ENCODE results near the gene NACC2.

NACC2 gene

DNA sequence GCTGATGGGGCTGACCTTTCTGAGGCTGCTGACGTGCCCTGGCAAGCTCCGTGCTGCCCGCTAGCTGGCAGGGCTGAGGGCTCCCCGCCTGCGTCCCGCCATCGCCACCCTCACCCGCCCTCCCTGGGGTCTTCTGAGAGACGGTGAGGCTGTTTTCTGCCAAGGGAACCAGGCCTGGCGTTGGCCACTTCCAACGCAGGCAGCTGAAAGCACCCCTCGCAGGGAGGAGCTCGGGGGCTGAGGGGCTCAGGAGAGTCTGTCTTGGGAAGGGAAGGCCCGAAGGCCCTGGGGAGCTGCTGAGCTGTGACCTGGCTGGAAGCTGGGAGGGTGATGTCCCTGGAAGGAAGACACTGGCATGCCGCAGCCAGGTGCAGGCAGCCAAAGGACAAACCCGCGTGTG, 33.3 kb upstream of the NACC2 start:
- DNase-seq: no peak

GRCh38 chr9:136127313-136127712, 32.2 kb upstream of the NACC2 start:
- no peak for DNase-seq

DNA sequence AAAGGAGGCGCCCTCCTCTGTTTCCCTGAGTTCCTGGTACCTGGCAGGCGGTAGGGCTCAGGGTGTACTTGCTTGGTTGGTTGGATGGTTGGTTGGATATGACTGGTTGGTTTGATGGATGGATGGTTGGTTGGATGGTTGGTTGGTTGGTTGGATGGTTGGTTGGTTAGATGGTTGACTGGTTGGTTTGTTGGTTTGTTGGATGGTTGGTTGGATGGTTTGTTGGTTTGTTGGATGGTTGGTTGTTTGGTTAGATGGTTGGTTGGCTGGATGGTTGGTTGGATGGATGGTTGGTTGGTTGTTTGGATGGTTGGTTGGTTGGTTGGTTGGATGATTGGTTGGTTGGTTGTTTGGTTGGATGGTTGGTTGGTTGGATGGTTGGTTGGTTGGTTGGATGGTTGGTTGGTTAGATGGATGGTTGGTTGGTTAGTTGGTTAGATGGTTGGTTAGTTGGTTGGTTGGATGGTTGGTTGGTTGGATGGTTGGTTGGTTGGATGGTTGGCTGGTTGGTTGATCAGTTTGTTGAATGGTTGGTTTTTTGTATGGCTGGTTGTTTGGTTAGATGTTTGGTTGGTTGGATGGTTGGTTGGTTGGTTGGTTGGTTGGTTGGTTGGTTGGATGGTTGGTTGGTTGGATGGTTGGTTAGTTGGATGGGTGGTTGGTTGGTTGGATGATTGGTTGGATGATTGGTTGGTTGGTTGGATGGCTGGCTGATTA, 30.0 kb upstream of the NACC2 start:
- DNase-seq: no peak

DNA sequence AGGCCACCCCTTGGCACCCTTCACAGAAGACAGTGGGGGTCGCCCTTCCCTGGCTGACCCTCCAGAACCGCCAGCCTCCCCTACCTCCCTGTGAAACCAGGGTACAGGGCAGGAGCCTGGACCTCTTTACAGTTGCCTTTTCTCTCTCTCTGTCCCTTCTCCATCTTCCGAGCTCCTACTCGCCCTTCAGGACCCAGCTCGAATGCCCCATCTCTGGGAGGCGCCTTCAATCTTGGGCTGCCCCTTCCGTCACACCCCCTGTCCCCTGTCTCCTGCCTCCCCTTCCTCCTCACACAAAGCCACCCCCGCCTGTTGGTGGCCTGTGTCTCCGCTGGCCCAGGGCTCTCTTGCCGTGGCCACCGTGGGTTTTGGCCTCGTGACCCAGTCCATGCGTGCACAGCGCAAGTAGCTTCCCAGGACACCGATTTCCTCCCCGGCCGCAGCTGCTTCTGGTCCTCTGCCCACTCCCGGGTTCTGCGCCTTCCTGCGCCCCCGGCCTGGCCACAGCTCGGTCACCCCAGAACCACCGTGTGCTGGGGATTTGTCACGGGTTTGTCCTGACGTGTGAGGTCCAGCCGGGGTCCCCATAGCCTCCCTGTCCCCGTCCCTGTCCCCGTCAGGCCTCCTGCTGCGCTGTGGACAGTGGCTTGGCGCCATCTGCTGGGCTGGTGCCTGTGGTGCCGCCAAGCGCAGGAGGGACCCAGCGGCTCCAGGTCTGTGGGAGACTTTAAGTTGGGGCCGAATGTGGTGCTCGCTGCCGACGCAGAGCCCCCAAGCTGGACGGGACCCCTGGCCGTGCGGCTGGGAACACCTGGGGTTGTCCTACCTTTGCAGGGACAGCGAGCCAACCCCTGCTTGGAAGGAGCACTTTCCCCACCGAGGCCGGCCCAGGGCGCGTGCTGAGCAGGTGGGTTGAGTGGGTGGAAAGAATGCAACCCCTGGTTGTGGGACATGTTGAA, 27.6 kb upstream of the NACC2 start:
- DNase-seq: no peak

DNA sequence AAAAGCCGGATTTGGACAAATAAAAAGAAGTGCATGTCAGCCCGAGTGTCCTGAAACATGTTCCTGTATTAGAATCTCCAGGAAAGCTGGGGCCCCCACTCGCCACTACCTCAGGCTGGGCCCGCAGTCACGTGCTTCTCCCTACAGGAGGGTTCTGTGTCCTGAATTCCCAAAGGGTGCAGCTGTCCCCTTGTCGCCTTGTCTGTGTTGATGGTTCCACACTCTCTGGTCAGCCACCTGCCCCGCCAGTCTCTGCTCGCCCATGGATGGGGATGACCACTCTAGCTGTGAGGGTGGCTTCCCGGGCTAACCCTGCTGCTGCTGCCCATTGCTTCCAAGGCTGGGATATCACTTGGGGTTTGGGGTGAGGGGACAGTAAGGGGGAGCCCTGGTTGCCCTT, 26.7 kb upstream of the NACC2 start:
- DNase-seq: no peak

DNA sequence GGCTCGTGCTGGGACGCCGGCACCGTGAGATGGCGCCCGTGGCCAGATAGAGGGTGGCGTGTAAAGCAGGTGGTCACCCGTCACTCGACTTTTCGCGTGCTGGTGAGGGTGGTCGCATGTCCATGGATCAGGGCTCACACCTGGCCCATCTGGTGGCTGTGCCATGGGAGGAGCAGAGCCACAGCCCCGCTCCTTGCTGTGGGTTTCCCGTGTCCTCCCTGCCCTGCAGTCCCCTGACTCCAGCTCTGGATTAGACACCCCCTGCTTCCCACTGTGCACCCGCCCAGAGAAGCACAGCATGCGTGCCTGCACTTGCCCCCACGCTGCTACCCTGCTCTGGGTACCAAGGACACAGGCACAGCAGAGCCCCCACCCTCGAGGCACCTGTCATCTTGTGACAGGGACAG, 25.4 kb upstream of the NACC2 start:
- no peak for DNase-seq

DNA sequence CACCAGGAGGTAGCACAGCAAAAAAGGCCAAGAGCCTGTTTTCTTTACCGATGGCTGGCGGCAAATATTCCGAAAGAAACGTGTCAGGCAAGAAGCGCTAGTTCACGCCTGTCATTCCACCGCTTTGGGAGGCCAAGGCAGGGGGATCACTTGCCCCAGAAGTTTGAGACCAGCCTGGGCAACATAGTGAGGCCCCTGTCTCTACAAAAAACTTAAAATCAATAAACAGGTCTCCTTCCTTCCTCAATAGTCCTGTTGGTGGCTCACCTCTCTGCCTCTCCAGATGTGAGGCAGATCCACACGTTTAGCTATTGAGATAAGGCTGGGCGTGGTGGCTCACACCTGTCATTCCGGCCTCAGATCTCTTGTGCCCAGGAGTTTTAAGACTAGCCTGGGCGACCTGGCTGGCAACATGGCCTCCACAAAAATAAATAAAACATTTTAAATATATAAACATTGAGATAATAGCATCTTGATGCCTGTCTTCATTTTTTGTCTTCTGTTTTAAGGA, 24.8 kb upstream of the NACC2 start:
- no peak for DNase-seq

GRCh38 chr9:136119061-136119882, 24.2 kb upstream of the NACC2 start:
- no peak for DNase-seq

DNA sequence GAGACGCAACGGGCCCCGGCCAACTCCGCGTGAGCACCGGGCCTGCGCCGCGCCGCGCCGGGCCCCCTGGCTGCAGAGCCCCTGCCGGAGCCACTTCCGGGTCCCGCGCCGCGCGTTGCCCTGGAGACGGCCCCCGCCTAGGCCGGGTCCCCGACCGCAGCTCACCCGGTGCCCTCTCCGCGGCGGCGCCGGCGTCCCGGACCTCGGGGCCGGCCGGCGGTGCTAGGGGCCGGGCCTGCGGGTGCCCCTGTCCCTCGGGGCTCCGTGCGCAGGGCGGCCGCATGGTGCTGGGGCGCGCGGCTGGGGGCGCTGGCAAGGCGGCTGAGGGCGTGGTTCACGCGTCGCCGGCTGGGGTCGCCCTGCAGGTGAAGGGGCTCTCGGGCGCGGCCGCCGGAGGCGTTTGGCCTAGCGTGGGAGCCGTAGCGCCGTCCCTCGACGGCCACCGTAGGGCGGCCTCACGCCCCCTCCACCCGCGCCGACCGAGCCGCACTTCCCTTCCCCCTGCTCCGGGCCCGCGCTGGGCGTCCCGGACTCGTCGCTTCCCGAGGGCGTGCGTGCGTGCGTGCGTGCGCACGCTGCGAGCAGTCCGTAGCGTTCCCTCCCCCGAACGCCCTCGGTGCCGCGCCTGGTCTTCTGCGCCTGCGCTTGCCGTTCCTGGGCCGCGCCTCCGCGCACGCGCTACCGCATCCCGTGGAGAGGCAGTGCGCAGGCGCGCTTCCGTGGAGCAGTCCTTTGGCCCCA, 23.4 kb upstream of the NACC2 start, which contains the start of gene TMEM250:
TMEM250 (minus strand) TSS at position 556 of the 741 bp plus-strand sequence. CDS start 1,975 bp downstream, outside the sequence.
- DNase-seq: peak; percentile 28

- DNase-seq: no peak
Measured at GRCh38 chr9:136117916-136118319, 22.8 kb upstream of the NACC2 start.

- DNase-seq: no peak
Measured at GRCh38 chr9:136117291-136117915, 22.3 kb upstream of the NACC2 start.

GRCh38 chr9:136116360-136117098, 21.4 kb upstream of the NACC2 start:
- no peak for DNase-seq

- no peak for DNase-seq
Measured at GRCh38 chr9:136115641-136116359, 20.7 kb upstream of the NACC2 start.

DNA sequence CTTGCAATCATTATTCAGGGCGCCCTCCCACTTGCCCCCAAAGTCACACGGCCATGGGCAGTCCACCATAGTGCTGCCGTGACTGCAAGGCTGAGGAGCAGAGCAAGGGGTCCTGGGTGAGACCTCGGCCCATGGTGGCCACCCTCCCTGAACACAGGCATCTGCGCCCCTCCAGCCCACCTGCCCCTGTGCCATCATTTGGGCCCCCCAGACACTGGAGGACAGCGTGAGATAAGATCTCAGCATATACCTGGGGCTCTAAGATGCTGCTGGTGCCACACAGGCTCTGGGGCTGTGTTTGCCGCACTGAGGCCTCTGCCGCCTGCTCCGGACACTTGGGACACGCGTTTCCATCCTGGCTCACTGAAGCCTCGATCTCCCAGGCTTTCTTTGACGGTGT, 20.1 kb upstream of the NACC2 start:
- no peak for DNase-seq

GRCh38 chr9:136114610-136115009, 19.5 kb upstream of the NACC2 start:
- DNase-seq: no peak

- DNase-seq: no peak
Measured at GRCh38 chr9:136112541-136112940, 17.5 kb upstream of the NACC2 start.

- DNase-seq: no peak
Measured at GRCh38 chr9:136111910-136112309, 16.8 kb upstream of the NACC2 start.

- no peak for DNase-seq
Measured at GRCh38 chr9:136111190-136111589, 16.1 kb upstream of the NACC2 start.

DNA sequence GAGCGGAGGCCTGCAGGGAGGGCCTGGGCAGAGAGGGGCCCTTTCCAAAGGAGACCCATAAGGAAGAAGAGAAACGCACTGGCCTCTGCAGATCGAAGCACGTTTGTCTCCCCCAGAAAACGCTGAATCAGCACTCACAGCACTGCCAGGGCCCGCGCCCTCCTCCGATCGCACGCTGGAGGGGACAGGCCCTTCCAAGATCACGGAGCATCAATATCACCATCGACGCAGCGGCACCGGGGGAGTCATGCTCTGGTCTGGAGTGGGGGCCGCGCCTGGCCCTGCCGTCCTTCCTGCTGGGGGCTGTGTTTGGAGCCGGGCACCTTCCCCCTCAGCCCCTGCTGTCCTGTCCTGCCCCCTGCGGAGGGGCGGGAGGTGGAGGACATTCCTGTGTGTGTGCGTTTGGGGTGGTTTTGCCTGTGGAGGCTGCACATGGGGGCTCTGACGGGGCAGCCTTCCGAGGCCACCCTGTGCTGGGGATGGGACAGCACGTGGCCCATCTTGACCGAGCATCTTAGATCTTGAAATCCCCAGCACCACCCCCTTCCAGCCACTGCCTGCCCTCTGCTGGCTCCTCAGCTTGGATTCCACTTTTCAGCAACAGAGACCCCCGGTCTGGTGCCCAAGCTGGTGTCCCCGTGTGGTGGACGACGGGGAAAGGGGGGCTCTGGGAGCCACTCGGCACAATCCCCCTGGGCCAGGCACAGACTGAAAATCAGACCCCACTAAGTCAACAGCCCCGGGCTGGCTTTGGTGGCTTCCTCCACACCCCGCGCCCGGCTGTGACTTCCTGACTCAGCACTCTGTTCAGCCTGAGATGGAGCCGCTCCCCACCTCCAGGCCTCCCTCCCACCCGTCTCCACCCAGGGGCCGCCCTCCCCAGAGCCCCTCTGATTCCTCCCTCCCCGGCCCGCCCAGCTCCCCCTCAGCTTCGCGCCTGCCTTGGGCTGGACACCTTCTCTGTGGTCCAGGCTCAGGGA, 15.3 kb upstream of the NACC2 start:
- no peak for DNase-seq
